ENCODE measurements around the gene PRR15.
A peak's percentile ranks its signal among the peaks of the same experiment; 100 is the strongest.

The PRR15 gene

DNA sequence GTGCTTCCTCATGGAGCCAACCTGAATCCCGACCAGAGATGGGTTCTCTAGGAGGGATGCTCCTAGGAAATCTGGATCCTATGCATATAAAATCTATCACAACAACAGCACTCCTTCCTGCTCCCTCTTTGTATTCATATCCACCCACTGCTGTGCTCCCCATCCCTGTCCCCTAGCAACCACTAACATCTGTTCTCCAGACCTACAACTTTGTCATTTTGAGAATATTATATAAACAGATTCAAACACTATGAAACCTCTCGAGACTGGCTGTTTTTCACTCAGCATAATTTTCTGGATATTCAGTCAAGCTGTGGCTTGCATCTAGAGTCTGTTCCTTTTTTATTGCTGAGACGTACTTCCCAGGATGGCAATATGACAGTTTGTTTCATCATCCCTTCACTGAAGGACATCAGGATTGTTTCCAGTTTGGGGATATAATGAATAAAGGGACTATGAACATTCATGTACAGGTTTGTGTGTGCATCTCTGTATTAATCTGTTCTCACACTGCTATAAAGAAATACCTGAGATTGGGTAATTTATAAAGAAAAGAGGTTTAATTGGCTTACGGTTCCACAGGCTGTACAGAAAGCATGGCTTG, 36.0 kb upstream of the PRR15 start:
- TF ChIP-seq, protein P1, sequence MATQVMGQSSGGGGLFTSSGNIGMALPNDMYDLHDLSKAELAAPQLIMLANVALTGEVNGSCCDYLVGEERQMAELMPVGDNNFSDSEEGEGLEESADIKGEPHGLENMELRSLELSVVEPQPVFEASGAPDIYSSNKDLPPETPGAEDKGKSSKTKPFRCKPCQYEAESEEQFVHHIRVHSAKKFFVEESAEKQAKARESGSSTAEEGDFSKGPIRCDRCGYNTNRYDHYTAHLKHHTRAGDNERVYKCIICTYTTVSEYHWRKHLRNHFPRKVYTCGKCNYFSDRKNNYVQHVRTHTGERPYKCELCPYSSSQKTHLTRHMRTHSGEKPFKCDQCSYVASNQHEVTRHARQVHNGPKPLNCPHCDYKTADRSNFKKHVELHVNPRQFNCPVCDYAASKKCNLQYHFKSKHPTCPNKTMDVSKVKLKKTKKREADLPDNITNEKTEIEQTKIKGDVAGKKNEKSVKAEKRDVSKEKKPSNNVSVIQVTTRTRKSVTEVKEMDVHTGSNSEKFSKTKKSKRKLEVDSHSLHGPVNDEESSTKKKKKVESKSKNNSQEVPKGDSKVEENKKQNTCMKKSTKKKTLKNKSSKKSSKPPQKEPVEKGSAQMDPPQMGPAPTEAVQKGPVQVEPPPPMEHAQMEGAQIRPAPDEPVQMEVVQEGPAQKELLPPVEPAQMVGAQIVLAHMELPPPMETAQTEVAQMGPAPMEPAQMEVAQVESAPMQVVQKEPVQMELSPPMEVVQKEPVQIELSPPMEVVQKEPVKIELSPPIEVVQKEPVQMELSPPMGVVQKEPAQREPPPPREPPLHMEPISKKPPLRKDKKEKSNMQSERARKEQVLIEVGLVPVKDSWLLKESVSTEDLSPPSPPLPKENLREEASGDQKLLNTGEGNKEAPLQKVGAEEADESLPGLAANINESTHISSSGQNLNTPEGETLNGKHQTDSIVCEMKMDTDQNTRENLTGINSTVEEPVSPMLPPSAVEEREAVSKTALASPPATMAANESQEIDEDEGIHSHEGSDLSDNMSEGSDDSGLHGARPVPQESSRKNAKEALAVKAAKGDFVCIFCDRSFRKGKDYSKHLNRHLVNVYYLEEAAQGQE (IDR thresholded peaks at IDR 0.05; ENCODE audit: low read depth): no peak

DNA sequence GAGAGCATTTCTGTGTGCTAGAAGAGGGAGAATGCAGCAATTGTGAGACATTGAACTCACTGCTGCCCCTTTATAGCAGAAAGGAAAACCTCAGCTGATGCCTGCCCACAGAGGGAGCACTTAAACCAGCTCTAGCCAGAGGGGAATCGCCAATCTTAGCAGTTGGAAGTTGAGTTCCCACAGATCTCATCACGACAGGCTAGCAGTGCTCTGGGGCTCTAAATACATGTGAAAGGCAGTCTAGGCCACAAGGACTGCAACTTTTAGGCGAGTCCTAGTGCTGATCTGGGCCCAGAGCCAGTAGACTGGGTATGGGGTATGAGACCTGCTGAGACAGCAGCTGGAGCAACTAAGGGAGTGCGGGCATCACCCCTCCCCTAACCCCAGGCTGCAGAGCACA, 25.2 kb upstream of the PRR15 start:
- peak; percentile 16; the same call in 1 of the 2 replicates for TF ChIP-seq RAD21 (IDR thresholded peaks at IDR 0.05; ENCODE audit: low read depth)
- TF ChIP-seq, protein P2, sequence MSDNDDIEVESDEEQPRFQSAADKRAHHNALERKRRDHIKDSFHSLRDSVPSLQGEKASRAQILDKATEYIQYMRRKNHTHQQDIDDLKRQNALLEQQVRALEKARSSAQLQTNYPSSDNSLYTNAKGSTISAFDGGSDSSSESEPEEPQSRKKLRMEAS (IDR thresholded peaks at IDR 0.05): no peak
- TF ChIP-seq YY1 (IDR thresholded peaks at IDR 0.05; ENCODE audit: low read depth): no peak

DNA sequence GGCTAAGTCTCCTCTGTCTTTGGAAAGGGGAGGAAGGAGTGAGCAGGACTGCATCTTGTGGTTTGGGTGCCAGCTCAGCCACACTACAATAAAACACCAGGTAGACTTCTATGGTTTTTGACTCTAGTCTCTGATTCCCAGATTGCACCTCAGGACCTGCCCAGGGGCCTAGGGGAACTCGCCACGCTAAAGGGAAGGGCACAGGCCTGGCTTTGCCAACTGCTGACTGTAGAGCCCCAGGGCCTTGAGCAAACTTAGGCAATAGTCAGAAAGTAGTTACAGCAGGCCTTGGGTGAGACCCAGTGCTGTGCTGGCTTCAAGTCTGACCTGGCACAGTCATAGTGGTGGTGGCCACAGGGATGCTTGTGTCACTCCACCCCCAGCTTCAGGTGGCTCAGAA, 24.2 kb upstream of the PRR15 start:
- no peak for TF ChIP-seq TEAD4 (IDR thresholded peaks at IDR 0.05)
- TF ChIP-seq, protein P1 (IDR thresholded peaks at IDR 0.05; ENCODE audit: low read depth): no peak
- TF ChIP-seq ZBTB7A (IDR thresholded peaks at IDR 0.05; ENCODE audit: low read depth): no peak
- no peak for TF ChIP-seq EGR1 (IDR thresholded peaks at IDR 0.05)
- TF ChIP-seq TAF1 (IDR thresholded peaks at IDR 0.05; ENCODE audit: low read depth): no peak

DNA sequence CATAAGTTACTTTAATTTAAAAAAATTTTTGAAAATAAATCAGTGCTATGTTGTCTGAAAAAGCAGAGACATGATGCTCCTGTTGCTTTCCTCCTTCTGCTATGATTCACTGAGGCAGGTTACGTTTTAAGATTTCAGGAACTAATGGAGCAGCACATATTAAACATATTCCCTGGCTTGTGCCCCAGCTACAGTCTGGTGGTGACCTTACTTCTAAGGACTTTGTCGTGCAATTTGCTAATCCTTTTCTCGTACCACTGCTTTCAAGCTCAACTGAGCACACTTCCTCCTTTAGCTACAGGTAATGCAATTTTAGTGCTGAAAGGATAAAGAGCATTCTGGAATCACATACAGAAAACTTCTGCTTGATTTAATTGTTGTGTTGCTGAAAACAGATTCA, 16.2 kb upstream of the PRR15 start:
- TF ChIP-seq EP300 (IDR thresholded peaks at IDR 0.05; ENCODE audit: borderline replicate concordance): peak; percentile 80; the same call in 1 of the 2 replicates
- TF ChIP-seq CREB1 (IDR thresholded peaks at IDR 0.05; ENCODE audit: low read depth): no peak
- 0 out of 2 replicates have a peak, but pooled peaks have one; percentile 12 for TF ChIP-seq CEBPB (IDR thresholded peaks at IDR 0.05)
- no peak for TF ChIP-seq ZBTB7A (IDR thresholded peaks at IDR 0.05; ENCODE audit: low read depth)
- TF ChIP-seq TAF1 (IDR thresholded peaks at IDR 0.05; ENCODE audit: low read depth): no peak
- peak; percentile 52; the same call in 1 of the 2 replicates for TF ChIP-seq TCF12 (IDR thresholded peaks at IDR 0.05; ENCODE audit: low read depth)
- TF ChIP-seq, protein P2 (IDR thresholded peaks at IDR 0.05): no peak
- TF ChIP-seq YY1 (IDR thresholded peaks at IDR 0.05; ENCODE audit: low read depth): no peak
- peak; percentile 46; the same call in 1 of the 2 replicates for TF ChIP-seq TEAD4 (IDR thresholded peaks at IDR 0.05)
- TF ChIP-seq NFIC (IDR thresholded peaks at IDR 0.05): peak; percentile 48; the same call in 1 of the 2 replicates
- TF ChIP-seq RAD21 (IDR thresholded peaks at IDR 0.05; ENCODE audit: low read depth): no peak
- no peak; the same call in 1 of the 2 replicates for TF ChIP-seq FOXM1 (IDR thresholded peaks at IDR 0.05; ENCODE audit: borderline replicate concordance, low read depth)

DNA sequence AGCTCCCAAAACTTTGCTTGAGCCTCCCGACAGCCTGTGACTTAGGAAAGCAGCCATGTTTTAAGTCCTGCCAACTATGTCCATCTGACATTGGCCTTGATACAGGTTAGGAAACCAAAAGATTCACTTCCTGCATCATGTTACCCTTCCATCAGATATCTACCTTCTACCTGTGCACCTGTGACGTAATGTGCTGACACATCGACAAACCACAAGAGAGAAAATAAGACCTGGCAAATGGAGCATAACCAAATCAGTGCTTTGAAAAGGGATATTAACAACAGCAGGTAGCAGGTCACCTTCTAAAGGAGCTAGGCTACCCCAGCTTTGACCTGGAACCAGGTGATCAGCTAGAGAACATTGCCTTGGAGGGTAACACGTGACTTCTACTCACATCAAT, 14.8 kb upstream of the PRR15 start:
- peak; percentile 54; the same call in 1 of the 2 replicates for TF ChIP-seq EP300 (IDR thresholded peaks at IDR 0.05; ENCODE audit: borderline replicate concordance)
- TF ChIP-seq ZBTB7A (IDR thresholded peaks at IDR 0.05; ENCODE audit: low read depth): no peak
- 0 out of 2 replicates have a peak, but pooled peaks have one; percentile 11 for TF ChIP-seq CREB1 (IDR thresholded peaks at IDR 0.05; ENCODE audit: low read depth)
- peak; percentile 42; the same call in 1 of the 2 replicates for TF ChIP-seq TCF12 (IDR thresholded peaks at IDR 0.05; ENCODE audit: low read depth)
- TF ChIP-seq CEBPB (IDR thresholded peaks at IDR 0.05): no peak

DNA sequence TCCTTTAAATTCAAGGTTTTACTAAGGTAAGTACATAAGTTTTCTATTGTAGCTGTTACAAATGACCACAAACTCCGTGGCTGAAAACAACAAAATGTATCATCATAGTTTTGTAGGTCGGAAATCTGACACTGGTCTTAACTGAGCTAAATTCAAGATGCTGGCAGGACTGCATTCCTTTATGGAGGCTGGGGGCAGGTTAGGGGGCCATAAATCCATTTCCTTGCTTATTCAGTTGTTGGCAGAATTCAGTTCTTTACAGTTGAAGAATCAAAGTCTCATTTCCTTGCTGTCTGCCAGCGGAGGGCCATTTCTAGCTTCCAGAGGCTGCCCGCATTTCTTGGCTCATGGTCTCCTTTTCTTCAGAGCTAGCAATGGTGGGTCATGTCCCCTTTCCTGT, 11.2 kb upstream of the PRR15 start:
- TF ChIP-seq EGR1 (IDR thresholded peaks at IDR 0.05) (no peak), TEAD4 (IDR thresholded peaks at IDR 0.05) (peak; percentile 62), CEBPB (IDR thresholded peaks at IDR 0.05) (no peak), ZBTB7A (IDR thresholded peaks at IDR 0.05; ENCODE audit: low read depth) (no peak), TAF1 (IDR thresholded peaks at IDR 0.05; ENCODE audit: low read depth) (no peak), EP300 (IDR thresholded peaks at IDR 0.05; ENCODE audit: borderline replicate concordance) (peak; percentile 69; the same call in 1 of the 2 replicates), FOXM1 (IDR thresholded peaks at IDR 0.05; ENCODE audit: borderline replicate concordance, low read depth) (no peak; the same call in 1 of the 2 replicates), TCF12 (IDR thresholded peaks at IDR 0.05; ENCODE audit: low read depth) (peak; percentile 68), CREB1 (IDR thresholded peaks at IDR 0.05; ENCODE audit: low read depth) (no peak), NFIC (IDR thresholded peaks at IDR 0.05) (peak; percentile 45; the same call in 1 of the 2 replicates)
- TF ChIP-seq, protein P1 (IDR thresholded peaks at IDR 0.05; ENCODE audit: low read depth): no peak
